GM12872 (cell line): Measurements from ENCODE around the gene NFIX.

ENCODE experiments used
- TF ChIP-seq, protein P1 (sequence below): IDR thresholded peaks from 3 replicates; pipeline ENCODE4 v1.5.1; 2011; ENCODE audit warnings: low read depth, mild to moderate bottlenecking, low read length, moderate library complexity; ENCODE audit not compliant: insufficient read depth

The NFIX gene

GRCh38 chr19:13019332-13019731 lies 24.1 kb downstream of the NFIX start:
- TF ChIP-seq, protein P1, sequence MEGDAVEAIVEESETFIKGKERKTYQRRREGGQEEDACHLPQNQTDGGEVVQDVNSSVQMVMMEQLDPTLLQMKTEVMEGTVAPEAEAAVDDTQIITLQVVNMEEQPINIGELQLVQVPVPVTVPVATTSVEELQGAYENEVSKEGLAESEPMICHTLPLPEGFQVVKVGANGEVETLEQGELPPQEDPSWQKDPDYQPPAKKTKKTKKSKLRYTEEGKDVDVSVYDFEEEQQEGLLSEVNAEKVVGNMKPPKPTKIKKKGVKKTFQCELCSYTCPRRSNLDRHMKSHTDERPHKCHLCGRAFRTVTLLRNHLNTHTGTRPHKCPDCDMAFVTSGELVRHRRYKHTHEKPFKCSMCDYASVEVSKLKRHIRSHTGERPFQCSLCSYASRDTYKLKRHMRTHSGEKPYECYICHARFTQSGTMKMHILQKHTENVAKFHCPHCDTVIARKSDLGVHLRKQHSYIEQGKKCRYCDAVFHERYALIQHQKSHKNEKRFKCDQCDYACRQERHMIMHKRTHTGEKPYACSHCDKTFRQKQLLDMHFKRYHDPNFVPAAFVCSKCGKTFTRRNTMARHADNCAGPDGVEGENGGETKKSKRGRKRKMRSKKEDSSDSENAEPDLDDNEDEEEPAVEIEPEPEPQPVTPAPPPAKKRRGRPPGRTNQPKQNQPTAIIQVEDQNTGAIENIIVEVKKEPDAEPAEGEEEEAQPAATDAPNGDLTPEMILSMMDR: no peak

DNA sequence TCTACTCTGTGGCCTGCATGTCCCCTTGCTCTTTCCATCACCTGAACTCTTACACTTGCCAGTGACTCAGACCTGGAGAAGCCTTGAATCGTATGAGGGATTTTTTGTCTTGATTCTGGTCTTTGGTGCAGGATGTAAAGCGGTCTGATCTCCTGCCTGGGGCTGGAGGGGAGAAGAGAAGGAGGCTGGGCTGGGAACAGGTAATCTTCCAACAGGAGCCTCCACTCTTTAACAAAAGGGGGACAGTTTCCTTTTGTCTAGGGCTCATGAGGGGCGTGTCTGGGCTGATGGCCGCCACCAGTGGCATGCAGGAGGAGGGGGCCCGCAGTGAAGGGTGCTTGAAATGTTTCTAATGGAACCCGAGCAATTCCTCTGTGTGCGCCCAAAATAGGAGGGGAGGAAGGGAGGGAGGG lies 24.7 kb downstream of the NFIX start:
- TF ChIP-seq, protein P1: no peak

DNA sequence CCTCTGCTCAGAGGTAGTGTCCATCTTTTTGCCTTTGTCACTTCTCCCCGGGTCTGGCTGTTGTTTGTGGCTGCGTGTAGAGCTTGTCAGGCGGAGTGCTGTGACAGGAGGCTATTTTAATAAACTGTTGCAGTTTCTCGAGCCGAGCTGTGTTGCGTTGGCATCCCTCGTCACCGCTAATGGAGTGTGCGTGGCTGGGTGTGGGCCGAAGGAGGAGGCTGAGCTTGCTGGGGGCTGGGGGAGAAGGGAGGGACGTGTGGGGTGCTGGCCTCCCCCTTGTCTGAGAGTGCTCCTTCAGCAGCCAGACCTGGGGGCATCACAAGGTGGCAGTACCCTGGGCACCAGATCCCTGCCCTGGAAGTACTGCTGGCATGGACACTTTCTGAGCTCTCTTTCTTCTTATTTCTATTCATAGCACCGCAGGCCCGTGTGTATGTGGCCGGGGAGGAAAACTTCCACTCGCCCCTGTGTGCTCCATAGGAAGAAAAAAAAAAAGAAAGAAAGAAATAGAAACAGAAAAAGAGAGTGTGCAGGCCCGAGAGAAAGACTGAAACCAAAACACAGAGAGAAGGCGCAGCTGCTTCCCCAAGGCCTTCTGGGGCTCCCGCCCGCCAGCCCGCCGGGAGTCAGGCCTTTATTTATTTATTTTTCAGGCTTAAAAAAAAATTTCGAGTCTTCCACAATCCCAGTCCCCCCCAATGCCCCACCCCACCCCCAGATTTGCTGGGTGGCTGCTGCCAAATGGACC lies 27.0 kb downstream of the NFIX start:
- TF ChIP-seq, protein P1: no peak

- TF ChIP-seq, protein P1: no peak
Observed at GRCh38 chr19:13022859-13023636, 27.8 kb downstream of the NFIX start.

- TF ChIP-seq, protein P1: no peak
Observed at GRCh38 chr19:13023656-13024055, 28.4 kb downstream of the NFIX start.

- TF ChIP-seq, protein P1: no peak
Observed at GRCh38 chr19:13024126-13024950, 29.1 kb downstream of the NFIX start.
